ENCODE data around the gene CABP2.
"Not testable (repeated sequence)": the region's sequence is repeated elsewhere in the genome, so short reads cannot be mapped to it uniquely, and the experiment has no call there.

The CABP2 gene

GRCh38 chr11:67522844-67523555 is at the start of gene CABP2:
Gene CABP2 (minus strand): TSS chr11:67523446. CDS start chr11:67523326, 120 bp downstream.
- DNase-seq: no peak

GRCh38 chr11:67572747-67573419 is 49.6 kb upstream of the CABP2 start:
- DNase-seq: peak; percentile 49

GRCh38 chr11:67572305-67572704 is 49.1 kb upstream of the CABP2 start:
- DNase-seq: no peak

GRCh38 chr11:67571443-67571842 is 48.2 kb upstream of the CABP2 start:
- peak; percentile 30 for DNase-seq

GRCh38 chr11:67564230-67564629 is 41.0 kb upstream of the CABP2 start:
- no peak for DNase-seq

- DNase-seq: not testable (repeated sequence)
Observed at GRCh38 chr11:67563705-67564114, 40.5 kb upstream of the CABP2 start.

- DNase-seq: no peak
Observed at GRCh38 chr11:67562963-67563704, 39.9 kb upstream of the CABP2 start.

- DNase-seq: no peak
Observed at GRCh38 chr11:67561971-67562619, 38.8 kb upstream of the CABP2 start.

GRCh38 chr11:67558084-67558772 is 35.0 kb upstream of the CABP2 start:
- DNase-seq: no peak

- no peak for DNase-seq
Observed at GRCh38 chr11:67556244-67556643, 33.0 kb upstream of the CABP2 start.

- not testable (repeated sequence) for DNase-seq
Observed at GRCh38 chr11:67551697-67552096, 28.5 kb upstream of the CABP2 start.

- no peak for DNase-seq
Observed at GRCh38 chr11:67551127-67551526, 27.9 kb upstream of the CABP2 start.

GRCh38 chr11:67548555-67549110 is 25.4 kb upstream of the CABP2 start:
- no peak for DNase-seq

- not testable (repeated sequence) for DNase-seq
Observed at GRCh38 chr11:67548112-67548511, 24.9 kb upstream of the CABP2 start.

GRCh38 chr11:67545280-67545679 is 22.0 kb upstream of the CABP2 start:
- peak; percentile 74 for DNase-seq

GRCh38 chr11:67544616-67545242 is 21.5 kb upstream of the CABP2 start:
- no peak for DNase-seq

- no peak for DNase-seq
Observed at GRCh38 chr11:67543585-67543984, 20.3 kb upstream of the CABP2 start.

- no peak for DNase-seq
Observed at GRCh38 chr11:67542971-67543370, 19.7 kb upstream of the CABP2 start.

GRCh38 chr11:67542169-67542568 is 18.9 kb upstream of the CABP2 start:
- no peak for DNase-seq

- DNase-seq: no peak
Observed at GRCh38 chr11:67541198-67541597, 18.0 kb upstream of the CABP2 start.

GRCh38 chr11:67539550-67539949 is 16.3 kb upstream of the CABP2 start:
- DNase-seq: peak; percentile 17

Measured in hematopoietic multipotent progenitor cell treated with erythropoietin and hydrocortisone succinate and interleukin-3 and kit ligand, for 8 days (in vitro differentiated cells).